CD4-positive, alpha-beta T cell treated with Interleukin-15 for 4 hours (primary cell): ENCODE measurements around the gene SMARCA4.
"Not testable (repeated sequence)": the region's sequence is repeated elsewhere in the genome, so short reads cannot be mapped to it uniquely, and the experiment has no call there.

Experiments
- DNase-seq: peaks from one replicate; pipeline ENCODE4 v3.0.0-alpha.2; 2020; ENCODE audit warnings: low spot score

Gene SMARCA4

GRCh38 chr19:10929402-10929794 lies 31.4 kb upstream of the SMARCA4 start:
- no peak for DNase-seq

GRCh38 chr19:10935371-10936059 lies 25.3 kb upstream of the SMARCA4 start:
- no peak for DNase-seq

GRCh38 chr19:10936661-10937084 lies 24.2 kb upstream of the SMARCA4 start:
- peak; percentile 61 for DNase-seq

- not testable (repeated sequence) for DNase-seq
Measured at GRCh38 chr19:10941649-10942048, 19.2 kb upstream of the SMARCA4 start.

DNA sequence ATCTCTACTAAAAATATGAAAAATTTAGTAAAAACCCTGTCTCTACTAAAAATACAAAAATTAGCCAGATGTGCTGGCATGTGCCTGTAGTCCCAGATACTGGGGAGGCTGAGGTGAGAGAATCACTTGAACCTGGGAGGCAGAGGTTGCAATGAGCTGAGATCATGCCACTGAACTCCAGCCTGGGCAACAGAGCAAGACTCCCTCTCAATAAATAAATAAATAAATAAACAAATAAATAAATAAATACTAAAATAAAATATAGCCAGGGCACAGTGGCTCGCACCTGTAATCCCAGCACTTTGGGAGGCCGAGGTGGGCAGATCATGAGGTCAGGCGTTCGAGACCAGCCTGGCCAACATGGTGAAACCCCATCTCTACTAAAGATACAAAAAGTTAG lies 17.4 kb upstream of the SMARCA4 start:
- DNase-seq = not testable (repeated sequence)

GRCh38 chr19:10945264-10945663 lies 15.6 kb upstream of the SMARCA4 start:
- DNase-seq = no peak

DNA sequence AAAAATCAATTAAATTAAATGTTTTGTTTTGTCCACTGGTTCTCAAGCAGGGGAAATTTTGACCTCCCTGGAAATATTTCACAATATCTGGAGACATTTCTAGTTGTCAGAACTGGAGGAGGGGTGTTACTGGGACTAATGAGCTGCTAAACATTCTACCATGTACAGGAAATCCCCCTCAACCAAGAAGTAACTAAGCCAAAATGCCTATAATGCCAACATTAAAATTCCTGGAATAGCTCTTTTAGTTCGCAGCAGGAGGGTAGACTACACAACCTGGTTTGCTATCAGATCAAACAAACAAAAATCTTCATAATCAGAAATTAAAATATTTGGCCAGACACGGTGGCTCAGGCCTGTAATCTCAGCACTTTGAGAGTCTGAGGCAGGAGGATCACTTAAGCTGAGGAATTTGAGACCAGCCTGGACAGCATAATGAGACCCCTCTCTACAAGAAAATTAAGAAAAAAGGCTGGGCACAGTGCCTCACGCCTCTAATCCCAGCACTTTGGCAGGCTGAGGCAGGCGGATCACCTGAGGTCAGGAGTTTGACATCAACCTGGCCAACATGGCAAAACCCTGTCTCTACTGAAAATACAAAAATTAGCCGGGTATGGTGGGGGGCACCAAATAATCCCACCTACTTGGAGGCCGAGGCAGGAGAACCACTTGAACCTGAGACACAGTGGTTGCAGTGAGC lies 13.7 kb upstream of the SMARCA4 start:
- no peak for DNase-seq

DNA sequence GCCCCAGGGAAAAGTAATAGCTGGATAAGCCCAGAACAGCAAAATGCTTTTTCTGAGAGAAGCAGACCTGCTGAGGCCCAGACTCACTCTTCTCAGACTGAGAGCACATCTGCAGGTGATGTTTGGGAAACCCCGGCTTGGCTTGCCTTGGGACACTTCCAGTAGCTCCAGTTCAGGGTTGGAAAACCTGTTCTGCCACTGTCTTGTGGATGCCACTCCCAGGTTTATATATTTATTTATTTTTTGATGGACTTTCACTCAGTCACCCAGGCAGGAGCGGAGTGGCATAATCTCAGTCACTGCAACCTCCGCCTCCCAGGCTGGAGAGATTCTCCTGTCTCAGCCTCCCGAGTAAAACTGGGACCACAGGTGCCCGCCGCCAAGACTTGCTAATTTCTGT lies 8.0 kb upstream of the SMARCA4 start:
- no peak for DNase-seq

- DNase-seq = not testable (repeated sequence)
Measured at GRCh38 chr19:10959277-10959968, 1.4 kb upstream of the SMARCA4 start.

GRCh38 chr19:10961073-10961860 lies 437 bp downstream of the SMARCA4 start:
- no peak for DNase-seq

- DNase-seq = no peak
Measured at GRCh38 chr19:10962863-10963262, 2.0 kb downstream of the SMARCA4 start.

DNA sequence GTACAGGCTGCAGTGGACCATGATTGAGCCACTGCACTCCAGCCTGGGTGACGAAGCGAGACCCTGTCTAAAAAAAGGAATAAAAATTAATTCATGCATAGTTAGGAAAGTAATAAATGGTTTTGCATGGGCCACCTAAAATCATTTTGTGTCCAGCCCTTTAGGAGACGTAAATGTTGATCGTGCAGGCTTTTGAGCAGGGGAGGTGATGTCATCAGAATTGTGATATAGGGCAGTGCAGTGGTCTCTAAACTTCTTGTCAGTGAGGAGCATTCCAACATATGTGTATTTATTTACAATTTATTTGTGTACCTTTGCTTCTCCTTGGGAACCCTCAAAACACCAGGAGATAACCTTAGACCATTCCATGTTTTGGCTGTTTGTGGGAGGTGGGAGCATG lies 3.0 kb downstream of the SMARCA4 start:
- DNase-seq = no peak

- no peak for DNase-seq
Measured at GRCh38 chr19:10964903-10965302, 4.1 kb downstream of the SMARCA4 start.

GRCh38 chr19:10965398-10965797 lies 4.6 kb downstream of the SMARCA4 start:
- DNase-seq = no peak

DNA sequence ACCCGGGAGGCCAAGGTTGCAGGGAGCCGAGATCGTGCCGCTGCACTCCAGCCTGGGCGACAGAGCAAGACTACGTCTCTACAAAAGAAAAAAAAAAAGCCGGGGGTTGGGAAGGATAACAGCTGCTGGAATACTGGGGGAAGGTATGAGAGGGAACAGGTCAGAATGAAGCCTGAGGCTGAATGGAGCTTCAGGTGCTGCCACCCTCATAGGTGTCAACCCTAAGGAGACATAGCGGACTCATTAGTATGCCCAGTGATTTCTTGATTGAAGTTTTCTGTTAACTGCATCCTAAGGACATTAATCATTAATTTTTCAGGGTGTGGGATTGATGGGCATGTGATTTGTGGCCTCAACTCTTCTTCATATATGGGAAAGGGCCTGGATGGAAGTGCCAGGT lies 6.0 kb downstream of the SMARCA4 start:
- DNase-seq = no peak

GRCh38 chr19:10968527-10969135 lies 7.8 kb downstream of the SMARCA4 start:
- no peak for DNase-seq

GRCh38 chr19:10971107-10971726 lies 10.4 kb downstream of the SMARCA4 start:
- DNase-seq = no peak

DNA sequence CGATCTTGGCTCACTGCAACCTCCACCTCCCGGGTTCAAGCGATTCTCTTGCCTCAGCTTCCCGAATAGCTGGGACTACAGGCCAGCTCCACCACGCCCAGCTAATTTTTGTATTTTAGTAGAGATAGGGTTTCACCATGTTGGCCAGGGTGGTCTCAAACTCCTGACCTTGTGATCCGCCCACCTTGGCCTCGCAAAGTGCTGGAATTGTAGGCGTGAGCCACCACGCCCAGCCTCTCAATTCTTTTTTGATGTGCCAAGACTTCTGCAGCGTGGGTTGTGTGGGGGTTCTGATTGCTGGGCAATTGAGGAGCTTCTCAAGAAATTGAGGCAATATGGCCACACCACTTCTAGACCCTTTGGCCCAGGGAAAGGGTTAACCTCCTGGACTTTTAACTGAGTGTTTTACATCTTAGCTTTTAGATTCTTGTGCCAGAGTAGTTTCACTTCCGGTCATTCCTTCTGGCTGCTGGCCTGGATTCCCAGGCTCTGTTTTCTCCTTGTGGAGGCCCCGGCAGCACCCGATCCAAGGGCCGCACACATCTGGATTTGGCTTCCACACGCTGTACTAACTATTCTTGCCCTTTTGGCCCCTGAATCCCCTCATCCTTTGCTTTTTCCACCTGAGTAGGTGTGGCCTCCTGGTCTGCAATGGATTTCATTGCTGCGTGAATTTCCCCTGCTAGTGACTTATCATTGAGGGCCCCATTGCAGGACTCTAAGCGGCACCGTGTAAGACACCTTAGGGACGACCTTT lies 14.7 kb downstream of the SMARCA4 start:
- no peak for DNase-seq

- no peak for DNase-seq
Measured at GRCh38 chr19:10976131-10976892, 15.5 kb downstream of the SMARCA4 start.

DNA sequence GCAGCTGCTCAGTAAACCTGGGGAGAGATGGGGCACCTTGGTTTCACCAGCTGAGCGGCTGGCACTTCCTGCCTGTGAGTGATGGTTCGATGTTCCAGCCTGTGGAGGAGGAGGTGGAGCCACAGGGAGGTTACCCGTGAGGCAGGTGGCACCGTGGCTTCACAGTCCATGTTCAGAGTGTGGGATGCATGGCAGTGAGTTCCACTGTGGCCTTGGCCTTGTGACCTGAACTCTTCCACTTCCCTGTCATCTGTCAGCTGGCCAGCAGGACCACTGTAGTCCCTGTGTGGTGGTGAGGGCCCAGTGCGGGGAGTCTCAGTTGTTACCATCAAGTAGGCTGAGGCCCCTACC lies 16.9 kb downstream of the SMARCA4 start:
- no peak for DNase-seq
